GM23338 (cell line): ENCODE data around the gene ADIPOR2. TPM values are rescaled to one million over a fixed set of nuclear protein-coding genes. Genes with fewer than 3 reads are reported as not detected.

Experiments
- ATAC-seq: fragments of 200-7000 bp; cut with Tn5 transposase; 3 replicates; pipeline ENCODE4 v1.9.1; 2020
- DNase-seq: peaks from one replicate; pipeline ENCODE4 v3.0.0-alpha.2; 2015; ENCODE audit warnings: low spot score
- H2AFZ ChIP-seq: fragments of 200-600 bp; sonication (generic); 2 replicates; pipeline ENCODE4 v1.8.0; 2016; ENCODE audit warnings: antibody characterized with exemption, mild to moderate bottlenecking, moderate library complexity
- H3F3A ChIP-seq: fragments of 200-600 bp; sonication (generic); replicated peaks from 2 replicates; pipeline ENCODE4 v1.8.0; 2017; ENCODE audit warnings: antibody characterized with exemption, mixed run types, low read depth
- H3K27ac ChIP-seq: fragments of 200-600 bp; sonication (generic); 2 replicates; pipeline ENCODE4 v1.6.1; 2016; ENCODE audit warnings: low read depth
- H3K27me3 ChIP-seq: fragments of 200-600 bp; sonication (generic); 2 replicates; pipeline ENCODE4 v1.8.0; 2016; ENCODE audit warnings: mild to moderate bottlenecking, mixed run types, moderate library complexity; ENCODE audit not compliant: insufficient read depth
- H3K36me3 ChIP-seq: fragments of 200-600 bp; sonication (generic); 2 replicates; pipeline ENCODE4 v1.8.0; 2016; ENCODE audit warnings: mild to moderate bottlenecking; ENCODE audit not compliant: insufficient read depth
- H3K4me1 ChIP-seq: fragments of 200-600 bp; sonication (generic); 2 replicates; pipeline ENCODE4 v1.8.0; 2016; ENCODE audit warnings: mild to moderate bottlenecking, moderate library complexity; ENCODE audit not compliant: insufficient read depth
- H3K4me2 ChIP-seq: fragments of 200-600 bp; sonication (generic); 2 replicates; pipeline ENCODE4 v1.7.1; 2017; ENCODE audit warnings: mixed run types
- H3K4me3 ChIP-seq: fragments of 200-600 bp; sonication (generic); 2 replicates; pipeline ENCODE4 v1.6.1; 2016; ENCODE audit warnings: mixed run types
- H3K79me2 ChIP-seq: fragments of 200-600 bp; sonication (generic); replicated peaks from 2 replicates; pipeline ENCODE4 v1.8.0; 2017; ENCODE audit warnings: mild to moderate bottlenecking; ENCODE audit not compliant: insufficient read depth
- H3K9me2 ChIP-seq: fragments of 200-600 bp; sonication (generic); 2 replicates; pipeline ENCODE4 v1.8.0; 2017; ENCODE audit not compliant: insufficient read depth
- H4K20me1 ChIP-seq: fragments of 200-600 bp; sonication (generic); replicated peaks from 2 replicates; pipeline ENCODE4 v1.8.0; 2017; ENCODE audit warnings: mild to moderate bottlenecking; ENCODE audit not compliant: insufficient read depth
- H3K27ac Mint-ChIP-seq: 2 replicates; pipeline ENCODE4 v1.8.0; 2020; ENCODE audit warnings: inconsistent platforms, mild to moderate bottlenecking, moderate library complexity, mixed read lengths
- H3K27me3 Mint-ChIP-seq: 3 replicates; pipeline ENCODE4 v1.8.0; 2022; ENCODE audit warnings: low read depth, mild to moderate bottlenecking, moderate library complexity, mixed read lengths, inconsistent platforms; ENCODE audit not compliant: insufficient read depth, poor library complexity
- H3K36me3 Mint-ChIP-seq: 3 replicates; pipeline ENCODE4 v1.8.0; 2021; ENCODE audit warnings: low read depth, mild to moderate bottlenecking, inconsistent platforms, moderate library complexity, mixed read lengths
- H3K4me1 Mint-ChIP-seq: 3 replicates; pipeline ENCODE4 v1.8.0; 2020; ENCODE audit warnings: mild to moderate bottlenecking, inconsistent platforms, mixed read lengths
- H3K4me3 Mint-ChIP-seq: 3 replicates; pipeline ENCODE4 v1.8.0; 2021; ENCODE audit warnings: moderate library complexity, mild to moderate bottlenecking, inconsistent platforms, mixed read lengths
- H3K9me3 Mint-ChIP-seq: 3 replicates; pipeline ENCODE4 v1.8.0; 2020; ENCODE audit warnings: moderate library complexity, mild to moderate bottlenecking, inconsistent platforms, mixed read lengths
- CREB1 ChIP-seq: fragments of 250-450 bp; sonication (Bioruptor Pico); IDR thresholded peaks from 2 replicates; pipeline ENCODE4 v1.5.0; 2020; ENCODE audit warnings: low read depth, mild to moderate bottlenecking, moderate library complexity
- ETS1 ChIP-seq: IDR thresholded peaks from 2 replicates; pipeline ENCODE4 v1.6.1; 2016; ENCODE audit warnings: antibody characterized with exemption
- EZH2 ChIP-seq: fragments of 200-600 bp; sonication (generic); IDR thresholded peaks from one replicate; pipeline ENCODE4 v1.8.0; 2017; ENCODE audit warnings: antibody characterized with exemption, mild to moderate bottlenecking, low read depth; ENCODE audit not compliant: unreplicated experiment
- JUNB ChIP-seq: IDR thresholded peaks from one replicate; pipeline ENCODE4 v1.6.1; 2016; ENCODE audit warnings: antibody characterized with exemption; ENCODE audit not compliant: unreplicated experiment
- NANOG ChIP-seq: IDR thresholded peaks from 2 replicates; pipeline ENCODE4 v1.6.1; 2016; ENCODE audit warnings: antibody characterized with exemption, borderline replicate concordance
- POLR2AphosphoS5 ChIP-seq: IDR thresholded peaks from 2 replicates; pipeline ENCODE4 v1.6.1; 2016; ENCODE audit warnings: antibody characterized with exemption, low read depth
- STAT1 ChIP-seq: IDR thresholded peaks from one replicate; pipeline ENCODE4 v1.6.1; 2016; ENCODE audit warnings: antibody characterized with exemption; ENCODE audit not compliant: unreplicated experiment
- ZNF114 ChIP-seq: fragments of 250-450 bp; sonication (Bioruptor Pico); IDR thresholded peaks from 2 replicates; pipeline ENCODE4 v1.5.0; 2020; ENCODE audit warnings: mild to moderate bottlenecking, moderate library complexity
- ZNF331 ChIP-seq: fragments of 250-450 bp; sonication (Bioruptor Pico); IDR thresholded peaks from 2 replicates; pipeline ENCODE4 v1.5.0; 2020; ENCODE audit warnings: low read depth, mild to moderate bottlenecking, moderate library complexity
- ZNF462 ChIP-seq: fragments of 250-450 bp; sonication (Bioruptor Pico); IDR thresholded peaks from 2 replicates; pipeline ENCODE4 v1.5.0; 2020; ENCODE audit warnings: mild to moderate bottlenecking, moderate library complexity
- polyA plus RNA-seq: library from polyadenylated mRNA; unstranded; fragments of >200 nt; fragmentation: Nextera tagmentation; extraction: Ambion mirVana; gene quantifications from 2 replicates; pipeline ENCODE4 v1.2.1, GENCODE V29; 2016
- total RNA-seq: library from RNA; depleted of rRNA; stranded (reverse); fragments of >200 nt; shearing (Covaris generic); gene quantifications from 2 replicates; pipeline ENCODE4 v1.2.3, GENCODE V29; 2014

ADIPOR2 gene
- total and polyA plus RNA-seq, 2 experiments from 2014 or later = 11.7 to 36.2 TPM

GRCh38 chr12:1647285-1647669 is 43.6 kb upstream of the ADIPOR2 start:
- Histone ChIP-seq H3K4me2 (no peak overlapping the region), H2AFZ (no peak overlapping the region), H3F3A (peaks cover 3% of the 10 kb centered on the region; the same call in 1 of the 2 replicates), H3K4me3 (no peak overlapping the region), H3K27me3 (no peaks in the 10 kb centered on the region), H3K27ac (no peak overlapping the region), H3K4me1 (no peaks in the 10 kb centered on the region), H3K36me3 (no peaks in the 10 kb centered on the region), H3K9me2 (no peaks in the 10 kb centered on the region), H3K79me2 (no peaks in the 10 kb centered on the region), H4K20me1 (no peaks in the 10 kb centered on the region)
- TF ChIP-seq JUNB = no peak
- TF ChIP-seq NANOG = no peak
- TF ChIP-seq STAT1 = no peak
- TF ChIP-seq POLR2AphosphoS5 = no peak
- TF ChIP-seq ZNF331 (CRISPR knock-in tag) = no peak
- TF ChIP-seq EZH2 = no peak
- TF ChIP-seq ZNF114 (CRISPR knock-in tag) = no peak
- no peak for TF ChIP-seq ZNF462 (CRISPR knock-in tag)
- no peak for TF ChIP-seq ETS1
- no peak for TF ChIP-seq CREB1
- DNase-seq (no peak), ATAC-seq (no peak)
- H3K9me3 Mint-ChIP-seq = no peaks in the 10 kb centered on the region
- H3K4me1 Mint-ChIP-seq = peaks cover 15% of the 10 kb centered on the region
- H3K36me3 Mint-ChIP-seq = no peaks in the 10 kb centered on the region
- H3K27me3 Mint-ChIP-seq = peaks cover 9% of the 10 kb centered on the region
- H3K4me3 Mint-ChIP-seq = no peak overlapping the region
- H3K27ac Mint-ChIP-seq = no peak overlapping the region
